Adrenal gland (tissue), 5 donors: Measurements from ENCODE around the gene ELF1.

Source experiments
- POLR2A ChIP-seq, 2 donors: fragments of 450-650 bp; IDR thresholded peaks; one replicate each; pipeline ENCODE4 v1.6.1; 2017; ENCODE audit warnings: antibody characterized with exemption in 2 of 2, mild to moderate bottlenecking in 2 of 2, moderate library complexity in 1 of 2
- TF ChIP-seq, protein P1 (sequence below), 6 experiments: fragments of 450-650 bp in 4 of 6; fragments of 200-600 bp in 2 of 6; sonication (generic) in 1 of 6; IDR thresholded peaks; 1 replicate in 5 of 6; 2 replicates in 1 of 6; pipeline versions ENCODE4 v1.5.1 to v1.8.0; 2016 to 2021; ENCODE audit warnings: antibody characterized with exemption in 6 of 6, mild to moderate bottlenecking in 2 of 6, moderate library complexity in 1 of 6
- donor health status: DM: no; HTN: no; CAD: no.

DNA sequence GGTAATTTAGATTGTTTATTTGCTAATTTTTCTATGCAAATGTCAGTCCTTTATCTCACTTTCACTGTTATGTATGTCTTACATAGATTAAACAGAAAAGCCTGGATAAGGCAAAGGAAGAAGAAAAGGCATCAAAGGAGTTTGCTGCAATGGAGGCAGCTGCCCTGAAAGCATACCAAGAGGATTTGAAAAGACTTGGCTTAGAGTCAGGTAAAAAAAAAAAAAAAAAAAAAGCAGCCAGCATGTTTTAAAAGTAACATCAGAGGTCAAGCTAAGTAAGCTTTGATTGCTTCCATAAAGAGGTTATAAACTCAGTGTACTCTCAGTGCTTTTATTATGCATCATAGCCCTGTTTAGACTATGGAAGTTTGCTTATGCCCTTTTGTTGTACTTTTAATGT is 46.0 kb upstream of the ELF1 start:
- TF ChIP-seq, protein P1, sequence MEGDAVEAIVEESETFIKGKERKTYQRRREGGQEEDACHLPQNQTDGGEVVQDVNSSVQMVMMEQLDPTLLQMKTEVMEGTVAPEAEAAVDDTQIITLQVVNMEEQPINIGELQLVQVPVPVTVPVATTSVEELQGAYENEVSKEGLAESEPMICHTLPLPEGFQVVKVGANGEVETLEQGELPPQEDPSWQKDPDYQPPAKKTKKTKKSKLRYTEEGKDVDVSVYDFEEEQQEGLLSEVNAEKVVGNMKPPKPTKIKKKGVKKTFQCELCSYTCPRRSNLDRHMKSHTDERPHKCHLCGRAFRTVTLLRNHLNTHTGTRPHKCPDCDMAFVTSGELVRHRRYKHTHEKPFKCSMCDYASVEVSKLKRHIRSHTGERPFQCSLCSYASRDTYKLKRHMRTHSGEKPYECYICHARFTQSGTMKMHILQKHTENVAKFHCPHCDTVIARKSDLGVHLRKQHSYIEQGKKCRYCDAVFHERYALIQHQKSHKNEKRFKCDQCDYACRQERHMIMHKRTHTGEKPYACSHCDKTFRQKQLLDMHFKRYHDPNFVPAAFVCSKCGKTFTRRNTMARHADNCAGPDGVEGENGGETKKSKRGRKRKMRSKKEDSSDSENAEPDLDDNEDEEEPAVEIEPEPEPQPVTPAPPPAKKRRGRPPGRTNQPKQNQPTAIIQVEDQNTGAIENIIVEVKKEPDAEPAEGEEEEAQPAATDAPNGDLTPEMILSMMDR (IDR thresholded peaks at IDR 0.05), result no peak
- no peak for TF ChIP-seq POLR2A (IDR thresholded peaks at IDR 0.05)
